ENCODE data around the gene SIDT1.

DNA sequence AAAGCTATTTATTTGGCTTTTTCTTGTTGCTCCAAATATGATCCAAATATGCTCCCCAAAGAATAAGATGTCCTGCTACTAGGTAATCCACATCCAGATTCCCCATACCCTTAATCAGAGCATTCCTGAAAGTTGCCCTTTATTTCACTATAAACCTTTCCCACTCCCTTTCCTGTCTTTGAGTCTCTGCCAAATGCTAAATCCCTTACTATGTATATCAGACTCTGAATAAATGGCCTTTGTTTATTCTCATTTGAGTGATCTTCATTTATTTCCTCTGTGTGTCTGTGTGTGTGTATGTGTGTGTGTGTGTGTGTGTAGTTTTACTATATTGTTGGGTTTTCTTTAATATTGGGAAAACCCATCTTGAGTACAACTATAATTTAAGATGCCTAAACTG, 10.4 kb upstream of the SIDT1 start:
- TF ChIP-seq EZH2 (IDR thresholded peaks at IDR 0.05) (no peak), EZH2phosphoT487 (IDR thresholded peaks at IDR 0.05) (no peak)
- TF ChIP-seq, protein P1, sequence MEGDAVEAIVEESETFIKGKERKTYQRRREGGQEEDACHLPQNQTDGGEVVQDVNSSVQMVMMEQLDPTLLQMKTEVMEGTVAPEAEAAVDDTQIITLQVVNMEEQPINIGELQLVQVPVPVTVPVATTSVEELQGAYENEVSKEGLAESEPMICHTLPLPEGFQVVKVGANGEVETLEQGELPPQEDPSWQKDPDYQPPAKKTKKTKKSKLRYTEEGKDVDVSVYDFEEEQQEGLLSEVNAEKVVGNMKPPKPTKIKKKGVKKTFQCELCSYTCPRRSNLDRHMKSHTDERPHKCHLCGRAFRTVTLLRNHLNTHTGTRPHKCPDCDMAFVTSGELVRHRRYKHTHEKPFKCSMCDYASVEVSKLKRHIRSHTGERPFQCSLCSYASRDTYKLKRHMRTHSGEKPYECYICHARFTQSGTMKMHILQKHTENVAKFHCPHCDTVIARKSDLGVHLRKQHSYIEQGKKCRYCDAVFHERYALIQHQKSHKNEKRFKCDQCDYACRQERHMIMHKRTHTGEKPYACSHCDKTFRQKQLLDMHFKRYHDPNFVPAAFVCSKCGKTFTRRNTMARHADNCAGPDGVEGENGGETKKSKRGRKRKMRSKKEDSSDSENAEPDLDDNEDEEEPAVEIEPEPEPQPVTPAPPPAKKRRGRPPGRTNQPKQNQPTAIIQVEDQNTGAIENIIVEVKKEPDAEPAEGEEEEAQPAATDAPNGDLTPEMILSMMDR (IDR thresholded peaks at IDR 0.05) = no peak

Data from neural progenitor cell (in vitro differentiated cells).